ENCODE results near the gene RNASEH2B.

The RNASEH2B gene

GRCh38 chr13:50934735-50935435, 25.3 kb downstream of the RNASEH2B start:
- no peaks in the 10 kb centered on the region for H3K4me1 ChIP-seq (ENCODE audit: control insufficient read depth, low read length)
- H3K36me3 ChIP-seq (ENCODE audit: control insufficient read depth, low read length): peaks cover 82% of the 10 kb centered on the region
- H3K9me2 ChIP-seq (replicated peaks; ENCODE audit: control insufficient read depth, low read length): no peaks in the 10 kb centered on the region
- no peaks in the 10 kb centered on the region for H3F3A ChIP-seq (ENCODE audit: control insufficient read depth, insufficient read depth)
- H3K9me3 ChIP-seq (ENCODE audit: control insufficient read depth, insufficient read depth, low read length): no peaks in the 10 kb centered on the region
- no peaks in the 10 kb centered on the region for H4K20me1 ChIP-seq (ENCODE audit: control insufficient read depth, insufficient read depth, low read depth, low read length)
- H3K27ac ChIP-seq (ENCODE audit: low read depth, low read length): no peak overlapping the region
- no peaks in the 10 kb centered on the region for H3K27me3 ChIP-seq (ENCODE audit: control insufficient read depth, low read length)
- no peak overlapping the region for H3K4me3 ChIP-seq (ENCODE audit: low read length)
- TF ChIP-seq EZH2phosphoT487 (IDR thresholded peaks at IDR 0.05; ENCODE audit: borderline replicate concordance, low read length) (no peak), CTCF (IDR thresholded peaks at IDR 0.05; ENCODE audit: low read depth, low read length, poor library complexity, severe bottlenecking) (no peak)
- H3K4me2 ChIP-seq (ENCODE audit: low read length): no peak overlapping the region
- H3K79me2 ChIP-seq (ENCODE audit: control insufficient read depth, low read length): peaks cover 8% of the 10 kb centered on the region; the same call in 1 of the 2 replicates

- no peak for TF ChIP-seq EZH2phosphoT487 (IDR thresholded peaks at IDR 0.05; ENCODE audit: borderline replicate concordance, low read length)
- TF ChIP-seq CTCF (IDR thresholded peaks at IDR 0.05; ENCODE audit: low read depth, low read length, poor library complexity, severe bottlenecking): no peak
- Histone ChIP-seq H3K27me3 (ENCODE audit: control insufficient read depth, low read length) (no peaks in the 10 kb centered on the region), H3K27ac (ENCODE audit: low read depth, low read length) (no peak overlapping the region), H4K20me1 (ENCODE audit: control insufficient read depth, insufficient read depth, low read depth, low read length) (no peaks in the 10 kb centered on the region), H3K9me3 (ENCODE audit: control insufficient read depth, insufficient read depth, low read length) (no peaks in the 10 kb centered on the region), H3K36me3 (ENCODE audit: control insufficient read depth, low read length) (peaks cover 81% of the 10 kb centered on the region), H3K4me3 (ENCODE audit: low read length) (no peak overlapping the region), H3F3A (ENCODE audit: control insufficient read depth, insufficient read depth) (no peaks in the 10 kb centered on the region), H3K79me2 (ENCODE audit: control insufficient read depth, low read length) (0 out of 2 replicates have a peak, but pooled peaks cover 3% of the 10 kb centered on the region), H3K9me2 (replicated peaks; ENCODE audit: control insufficient read depth, low read length) (no peaks in the 10 kb centered on the region), H3K4me1 (ENCODE audit: control insufficient read depth, low read length) (no peaks in the 10 kb centered on the region), H3K4me2 (ENCODE audit: low read length) (no peak overlapping the region)
These were observed 27.1 kb downstream of the RNASEH2B start for GRCh38 chr13:50936679-50937078.

- no peak for TF ChIP-seq EZH2phosphoT487 (IDR thresholded peaks at IDR 0.05; ENCODE audit: borderline replicate concordance, low read length)
- no peak for TF ChIP-seq CTCF (IDR thresholded peaks at IDR 0.05; ENCODE audit: low read depth, low read length, poor library complexity, severe bottlenecking)
- Histone ChIP-seq H3K79me2 (ENCODE audit: control insufficient read depth, low read length) (no peaks in the 10 kb centered on the region), H3K27me3 (ENCODE audit: control insufficient read depth, low read length) (no peaks in the 10 kb centered on the region), H3K9me3 (ENCODE audit: control insufficient read depth, insufficient read depth, low read length) (no peaks in the 10 kb centered on the region), H3K4me2 (ENCODE audit: low read length) (no peak overlapping the region), H3K36me3 (ENCODE audit: control insufficient read depth, low read length) (peaks cover 78% of the 10 kb centered on the region), H3K27ac (ENCODE audit: low read depth, low read length) (no peak overlapping the region), H4K20me1 (ENCODE audit: control insufficient read depth, insufficient read depth, low read depth, low read length) (no peaks in the 10 kb centered on the region), H3K9me2 (replicated peaks; ENCODE audit: control insufficient read depth, low read length) (no peaks in the 10 kb centered on the region), H3K4me3 (ENCODE audit: low read length) (no peak overlapping the region), H3F3A (ENCODE audit: control insufficient read depth, insufficient read depth) (no peaks in the 10 kb centered on the region), H3K4me1 (ENCODE audit: control insufficient read depth, low read length) (no peaks in the 10 kb centered on the region)
These were observed 30.9 kb downstream of the RNASEH2B start for GRCh38 chr13:50940509-50940908.
